Muscle of arm (tissue), 12 donors: ENCODE measurements around the gene IL1B. TPM values are rescaled to one million over a fixed set of nuclear protein-coding genes. Genes with fewer than 3 reads are reported as not detected.

Experiments used
- DNase-seq: peaks from one replicate; pipeline ENCODE4 v3.0.0-alpha.2; 2013
- polyA plus RNA-seq, 12 donors: library from polyadenylated mRNA; unstranded; fragments of 120-200 nt; gene quantifications; one replicate each; pipeline ENCODE4 v1.2.1, GENCODE V29; 2013; ENCODE audit not compliant: insufficient read length in 12 of 12

The IL1B gene
- polyA plus RNA-seq, 12 donors = 0.37 to 7.8 (median 0.58) TPM; not detected in 2

GRCh38 chr2:112784199-112785189 lies 52.1 kb downstream of the IL1B start, which contains the start of gene IL1A:
Gene IL1A, minus strand, starts transcription at chr2:112784493. Its CDS starts 723 bp downstream, at chr2:112783770.
- DNase-seq = no peak

- no peak for DNase-seq
Measured at GRCh38 chr2:112783187-112783714, 53.3 kb downstream of the IL1B start.

- DNase-seq = no peak
Measured at GRCh38 chr2:112782234-112782799, 54.3 kb downstream of the IL1B start.

Other genes with a start within 250 kb of the IL1B start
- 10 to 100 TPM in 11 of 12 donors, not detected in 1; 17.4 to 31.1 (median 24.8) TPM for gene SLC20A1, start 190.8 kb downstream of the IL1B start, polyA plus RNA-seq
- 1 to 10 TPM in 1 of 12 donors, not detected in 11; 1.5 TPM for gene NT5DC4, start 115.8 kb downstream of the IL1B start, polyA plus RNA-seq
- gene CKAP2L, start 72.2 kb downstream of the IL1B start, polyA plus RNA-seq = 10 to 100 TPM in 5 of 12 donors, 1 to 10 TPM in 6, not detected in 1; 6.1 to 22.5 (median 9.8) TPM
- gene IL1A, start 52.3 kb downstream of the IL1B start, polyA plus RNA-seq = under 1 TPM in 3 of 12 donors, not detected in 9; 0.08 to 0.28 (median 0.18) TPM
- not detected for gene IL37, start 74.4 kb upstream of the IL1B start, polyA plus RNA-seq
- under 1 TPM in 6 of 12 donors, not detected in 6; 0.21 to 0.55 (median 0.31) TPM for gene IL36G, start 141.2 kb upstream of the IL1B start, polyA plus RNA-seq
- gene IL36A, start 168.7 kb upstream of the IL1B start, polyA plus RNA-seq = not detected
- gene IL36B, start 216.1 kb upstream of the IL1B start, polyA plus RNA-seq = not detected
- 10 to 100 TPM in 1 of 12 donors, 1 to 10 TPM in 2, under 1 TPM in 2, not detected in 7; 0.12 to 17.1 (median 5.0) TPM for gene IL36RN, start 222.4 kb upstream of the IL1B start, polyA plus RNA-seq
- not detected for gene IL1F10, start 231.2 kb upstream of the IL1B start, polyA plus RNA-seq